CD4-positive, alpha-beta T cell (primary cell): ENCODE data around the gene STOX1. TPM values are rescaled to one million over a fixed set of nuclear protein-coding genes. Genes with fewer than 3 reads are reported as not detected.

Experiments used
- ATAC-seq: fragments of 200-7000 bp; cut with Tn5 transposase; one replicate; pipeline ENCODE4 v1.10.0; 2022; ENCODE audit warnings: mild to moderate bottlenecking; ENCODE audit not compliant: poor library complexity
- CTCF ChIA-PET: fragments of 350-600 bp; sonication (Branson Sonifier 250); formaldehyde crosslinking; loops from one replicate; lab custom pipeline; 2021; ENCODE audit warnings: antibody characterized with exemption, inconsistent platforms; lab: Charles Lee
- POLR2A ChIA-PET: fragments of 350-600 bp; sonication (Branson Sonifier 250); formaldehyde crosslinking; loops from one replicate; lab custom pipeline; 2021; ENCODE audit warnings: antibody characterized with exemption, inconsistent platforms; lab: Charles Lee
- DNase-seq, 14 experiments: peaks; one replicate each; pipeline ENCODE4 v3.0.0-alpha.2; 2013 to 2020; ENCODE audit warnings: mixed read lengths in 2 of 14
- H3K27ac ChIP-seq, 2 donors: one replicate each; pipeline versions ENCODE4 v1.5.1 to v1.7.0; 2013; ENCODE audit warnings: low read length in 2 of 2, low read depth in 1 of 2, mild to moderate bottlenecking in 1 of 2
- H3K27me3 ChIP-seq, 2 experiments: 1 replicate in 1 of 2; 2 replicates in 1 of 2; pipeline versions ENCODE4 v1.6.1 to v1.7.0; 2013; ENCODE audit warnings: low read length in 2 of 2, control low read depth in 1 of 2, mild to moderate bottlenecking in 1 of 2, moderate library complexity in 1 of 2; ENCODE audit not compliant: insufficient read depth in 2 of 2, control insufficient read depth in 1 of 2
- H3K36me3 ChIP-seq: one replicate; pipeline ENCODE4 v1.6.1; 2013; ENCODE audit warnings: low read length, control low read depth; ENCODE audit not compliant: insufficient read depth
- H3K4me1 ChIP-seq: one replicate; pipeline ENCODE4 v1.6.1; 2013; ENCODE audit warnings: low read length, control low read depth; ENCODE audit not compliant: insufficient read depth
- H3K4me3 ChIP-seq: one replicate; pipeline ENCODE4 v1.5.1; 2013; ENCODE audit warnings: mild to moderate bottlenecking, low read length, moderate library complexity
- H3K9me3 ChIP-seq, 2 experiments: 1 replicate in 1 of 2; 2 replicates in 1 of 2; pipeline versions ENCODE4 v1.6.1 to v1.7.0; 2013; ENCODE audit warnings: low read length in 2 of 2, mild to moderate bottlenecking in 2 of 2, control low read depth in 1 of 2, moderate library complexity in 1 of 2; ENCODE audit not compliant: control insufficient read depth in 1 of 2, insufficient read depth in 1 of 2
- H3K27ac Mint-ChIP-seq: one replicate; pipeline ENCODE4 v1.8.0; 2020; ENCODE audit warnings: mixed read lengths
- H3K27me3 Mint-ChIP-seq: one replicate; pipeline ENCODE4 v1.8.0; 2021; ENCODE audit warnings: mixed read lengths
- H3K36me3 Mint-ChIP-seq: one replicate; pipeline ENCODE4 v1.8.0; 2021; ENCODE audit warnings: low read depth, mixed read lengths
- H3K4me1 Mint-ChIP-seq: one replicate; pipeline ENCODE4 v1.8.0; 2021; ENCODE audit warnings: low read depth, mixed read lengths
- H3K4me3 Mint-ChIP-seq: one replicate; pipeline ENCODE4 v1.8.0; 2020; ENCODE audit warnings: mild to moderate bottlenecking, mixed read lengths
- H3K9me3 Mint-ChIP-seq: one replicate; pipeline ENCODE4 v1.8.0; 2020; ENCODE audit warnings: mixed read lengths
- intact Hi-C, 2 experiments: fragments of 100-400 bp; cut with DNase I in 1 of 2; cut with micrococcal nuclease in 1 of 2; formaldehyde crosslinking; loops; one replicate each; pipeline versions ENCODE4 v1.15.1 to v1.9.0; 2023 to 2025; cut with DNase I, micrococcal nuclease
- total RNA-seq, 174 experiments: library from RNA in 2 of 174; stranded (reverse) in 2 of 174; gene quantifications; one replicate each; pipeline ENCODE4 v1.2.3 and lab custom pipeline; 2021 to 2026
- TF ChIP-seq, protein P1 (sequence below): fragments of 200-600 bp; IDR thresholded peaks from one replicate; pipeline ENCODE4 v1.8.0; 2022; ENCODE audit warnings: antibody characterized with exemption, mild to moderate bottlenecking

STOX1 gene
- total RNA-seq, 2 experiments from 2014 or later, result 0.25 to 0.41 TPM

DNA sequence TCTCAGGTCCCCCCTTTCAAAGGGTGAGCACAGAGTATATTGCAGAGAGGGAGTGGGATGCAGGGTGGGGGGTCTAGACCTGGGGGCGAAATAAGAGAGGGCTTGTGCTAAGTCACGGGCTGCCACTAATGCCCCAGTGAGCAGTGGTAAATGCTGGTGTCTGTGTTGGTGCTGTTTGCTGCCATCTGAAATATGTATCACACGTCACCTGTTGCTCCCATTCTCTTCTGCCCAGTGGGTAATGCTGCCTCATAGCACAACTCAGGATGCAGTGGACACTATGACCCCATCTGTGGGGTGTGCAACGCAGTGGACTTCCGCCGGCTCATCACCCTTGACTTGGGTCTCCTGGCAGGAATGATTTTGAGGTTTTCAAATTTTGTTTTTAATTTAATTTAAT, 2.6 kb downstream of the STOX1 start:
- TF ChIP-seq, protein P1, sequence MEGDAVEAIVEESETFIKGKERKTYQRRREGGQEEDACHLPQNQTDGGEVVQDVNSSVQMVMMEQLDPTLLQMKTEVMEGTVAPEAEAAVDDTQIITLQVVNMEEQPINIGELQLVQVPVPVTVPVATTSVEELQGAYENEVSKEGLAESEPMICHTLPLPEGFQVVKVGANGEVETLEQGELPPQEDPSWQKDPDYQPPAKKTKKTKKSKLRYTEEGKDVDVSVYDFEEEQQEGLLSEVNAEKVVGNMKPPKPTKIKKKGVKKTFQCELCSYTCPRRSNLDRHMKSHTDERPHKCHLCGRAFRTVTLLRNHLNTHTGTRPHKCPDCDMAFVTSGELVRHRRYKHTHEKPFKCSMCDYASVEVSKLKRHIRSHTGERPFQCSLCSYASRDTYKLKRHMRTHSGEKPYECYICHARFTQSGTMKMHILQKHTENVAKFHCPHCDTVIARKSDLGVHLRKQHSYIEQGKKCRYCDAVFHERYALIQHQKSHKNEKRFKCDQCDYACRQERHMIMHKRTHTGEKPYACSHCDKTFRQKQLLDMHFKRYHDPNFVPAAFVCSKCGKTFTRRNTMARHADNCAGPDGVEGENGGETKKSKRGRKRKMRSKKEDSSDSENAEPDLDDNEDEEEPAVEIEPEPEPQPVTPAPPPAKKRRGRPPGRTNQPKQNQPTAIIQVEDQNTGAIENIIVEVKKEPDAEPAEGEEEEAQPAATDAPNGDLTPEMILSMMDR, result no peak
- Histone ChIP-seq H3K9me3 (no peaks in the 10 kb centered on the region), H3K27me3 (peaks cover 0 to 2% of the 10 kb centered on the region in 2 experiments), H3K4me1 (peaks cover 26% of the 10 kb centered on the region), H3K36me3 (no peaks in the 10 kb centered on the region), H3K27ac (no peak overlapping the region), H3K4me3 (no peak overlapping the region)
- POLR2A ChIA-PET, result no interaction called here
- DNase-seq (no peak), ATAC-seq (no peak)
- Mint-ChIP-seq H3K4me3 (peak overlapping the region; percentile 73), H3K27me3 (peaks cover 1% of the 10 kb centered on the region), H3K9me3 (no peaks in the 10 kb centered on the region), H3K4me1 (peaks cover 23% of the 10 kb centered on the region), H3K27ac (peak overlapping the region; percentile 39), H3K36me3 (no peaks in the 10 kb centered on the region)
- CTCF ChIA-PET, result no interaction called here
- intact Hi-C loops, result loop anchor here in 1 of 2 experiments (5.0 kb wide), 1 partner anchor 67 kb away; no protein-coding TSS in a partner anchor

DNA sequence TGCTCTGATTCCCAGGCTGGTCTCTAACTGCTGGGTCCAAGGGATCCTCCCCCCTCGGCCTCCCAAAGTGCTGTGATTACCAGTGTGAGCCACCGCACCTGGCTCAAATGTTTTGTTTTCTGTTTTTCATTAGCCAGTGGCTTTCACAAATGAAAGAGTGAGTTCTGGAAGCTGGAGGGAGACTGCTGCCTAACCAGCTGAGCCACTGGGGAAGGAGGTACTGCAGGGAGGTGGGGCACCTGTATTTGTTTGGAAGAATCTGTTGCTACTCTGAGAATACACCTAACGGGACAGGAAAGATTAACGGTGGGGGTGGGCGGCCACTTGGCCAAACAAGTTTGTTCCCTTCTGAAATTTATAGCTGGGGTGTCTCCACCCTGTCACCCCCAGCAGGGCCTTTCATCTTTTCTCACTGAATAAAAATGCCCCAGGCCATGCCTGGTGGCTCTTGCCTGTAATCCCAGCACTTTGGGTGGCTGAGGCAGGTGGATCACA, 4.7 kb downstream of the STOX1 start:
- Mint-ChIP-seq H3K27me3 (no peaks in the 10 kb centered on the region), H3K9me3 (no peaks in the 10 kb centered on the region), H3K4me3 (no peak overlapping the region), H3K4me1 (peaks cover 19% of the 10 kb centered on the region), H3K36me3 (no peaks in the 10 kb centered on the region), H3K27ac (no peak overlapping the region)
- DNase-seq (no peak), ATAC-seq (no peak)
- intact Hi-C loops, result loop anchor here in 1 of 2 experiments (5.0 kb wide), 1 partner anchor 65 kb away; no protein-coding TSS in a partner anchor
- POLR2A ChIA-PET, result no interaction called here
- Histone ChIP-seq H3K36me3 (no peaks in the 10 kb centered on the region), H3K27me3 (no peaks in the 10 kb centered on the region), H3K9me3 (no peaks in the 10 kb centered on the region), H3K4me1 (peaks cover 20% of the 10 kb centered on the region), H3K27ac (no peak overlapping the region), H3K4me3 (no peak overlapping the region)
- TF ChIP-seq, protein P1, result no peak
- CTCF ChIA-PET, result no interaction called here

DNA sequence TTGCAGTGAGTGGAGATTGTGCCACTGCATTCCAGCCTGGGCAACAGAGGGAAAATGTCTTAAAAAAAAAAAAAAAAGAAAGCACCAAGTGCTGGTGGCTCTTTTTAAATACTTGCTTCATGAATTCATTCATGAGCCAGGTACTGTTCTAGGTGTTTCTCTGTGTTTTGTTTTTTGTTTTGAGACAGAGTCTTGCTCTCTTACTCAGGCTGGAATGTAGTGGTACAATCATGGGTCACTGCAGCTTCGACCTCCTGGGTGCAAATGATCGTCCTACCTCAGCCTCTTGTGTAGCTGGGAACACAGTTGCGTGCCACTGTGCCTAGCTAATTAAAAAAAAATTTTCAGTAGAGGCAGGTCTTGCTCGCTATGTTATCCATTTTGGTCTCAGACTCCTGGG, 5.3 kb downstream of the STOX1 start:
- TF ChIP-seq, protein P1, result no peak
- ATAC-seq, result no peak
- H3K27me3 ChIP-seq, result no peaks in the 10 kb centered on the region
- Mint-ChIP-seq H3K4me1 (peaks cover 19% of the 10 kb centered on the region), H3K36me3 (no peaks in the 10 kb centered on the region), H3K27me3 (no peaks in the 10 kb centered on the region), H3K4me3 (no peak overlapping the region), H3K9me3 (no peaks in the 10 kb centered on the region), H3K27ac (no peak overlapping the region)
- ChIA-PET CTCF (no interaction called here), POLR2A (no interaction called here)
- peaks cover 17% of the 10 kb centered on the region for H3K4me1 ChIP-seq
- no peak overlapping the region for H3K27ac ChIP-seq
- intact Hi-C loops, result loop anchor here in 1 of 2 experiments (5.0 kb wide), 1 partner anchor 65 kb away; no protein-coding TSS in a partner anchor
- no peak overlapping the region for H3K4me3 ChIP-seq
- no peaks in the 10 kb centered on the region for H3K9me3 ChIP-seq
- DNase-seq, result no peak
- no peaks in the 10 kb centered on the region for H3K36me3 ChIP-seq
